GM19324 (cell line): Measurements from ENCODE around the gene ASTN2.

Source experiments
- ATAC-seq: cut with Tn5 transposase; IDR thresholded peaks from one replicate; pipeline ENCODE4 v1.9.1; 2021; ENCODE audit warnings: mild to moderate bottlenecking, moderate library complexity; ENCODE audit not compliant: unreplicated experiment, low FRiP score

Gene ASTN2

DNA sequence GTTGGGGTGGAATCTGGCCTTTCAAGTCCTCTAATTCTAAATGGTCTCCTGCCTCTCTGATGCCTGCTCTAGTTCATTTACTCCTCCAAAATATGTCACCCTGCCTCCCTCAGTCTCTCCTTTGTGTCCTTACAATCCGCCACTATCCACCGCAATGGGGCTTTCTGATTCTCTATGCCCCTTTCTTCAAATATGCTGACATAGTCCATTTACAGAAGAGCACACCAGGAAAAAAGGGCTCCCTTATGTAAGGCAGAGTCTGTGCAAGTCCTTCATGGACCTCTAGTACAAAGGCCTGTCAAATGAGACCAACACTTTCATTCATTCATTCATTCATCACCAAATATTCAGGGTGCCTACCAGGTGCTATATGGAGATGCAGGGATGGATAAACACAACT lies 2.0 kb upstream of the ASTN2 start:
- ATAC-seq = no peak

DNA sequence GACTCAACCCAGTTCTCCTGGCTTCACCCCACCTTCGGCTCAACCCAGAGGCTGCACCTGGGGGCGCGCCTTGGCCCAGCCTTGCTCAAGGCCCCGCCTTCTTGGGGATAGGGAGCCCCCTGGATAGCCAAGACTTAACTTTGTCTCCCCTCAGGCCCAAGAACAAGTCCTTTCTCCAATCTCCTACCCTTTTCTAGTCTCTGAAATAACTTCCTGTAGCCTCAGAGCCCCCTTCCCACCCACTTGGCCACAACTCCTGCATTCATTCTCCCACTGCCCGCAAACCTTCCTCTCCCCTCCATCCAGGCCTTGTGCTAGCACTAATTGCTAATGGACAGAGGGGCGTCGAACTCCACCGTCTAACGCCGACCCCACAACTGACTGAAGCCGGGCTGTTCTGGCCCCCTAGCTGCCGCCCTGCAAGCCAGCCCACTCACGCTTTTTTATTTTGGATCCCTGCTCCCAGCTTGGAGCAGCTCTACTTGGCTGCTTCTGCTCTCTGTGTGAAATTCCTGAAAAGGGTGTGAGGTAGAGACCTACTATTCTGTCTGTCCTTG lies 579 bp upstream of the ASTN2 start:
- no peak for ATAC-seq

DNA sequence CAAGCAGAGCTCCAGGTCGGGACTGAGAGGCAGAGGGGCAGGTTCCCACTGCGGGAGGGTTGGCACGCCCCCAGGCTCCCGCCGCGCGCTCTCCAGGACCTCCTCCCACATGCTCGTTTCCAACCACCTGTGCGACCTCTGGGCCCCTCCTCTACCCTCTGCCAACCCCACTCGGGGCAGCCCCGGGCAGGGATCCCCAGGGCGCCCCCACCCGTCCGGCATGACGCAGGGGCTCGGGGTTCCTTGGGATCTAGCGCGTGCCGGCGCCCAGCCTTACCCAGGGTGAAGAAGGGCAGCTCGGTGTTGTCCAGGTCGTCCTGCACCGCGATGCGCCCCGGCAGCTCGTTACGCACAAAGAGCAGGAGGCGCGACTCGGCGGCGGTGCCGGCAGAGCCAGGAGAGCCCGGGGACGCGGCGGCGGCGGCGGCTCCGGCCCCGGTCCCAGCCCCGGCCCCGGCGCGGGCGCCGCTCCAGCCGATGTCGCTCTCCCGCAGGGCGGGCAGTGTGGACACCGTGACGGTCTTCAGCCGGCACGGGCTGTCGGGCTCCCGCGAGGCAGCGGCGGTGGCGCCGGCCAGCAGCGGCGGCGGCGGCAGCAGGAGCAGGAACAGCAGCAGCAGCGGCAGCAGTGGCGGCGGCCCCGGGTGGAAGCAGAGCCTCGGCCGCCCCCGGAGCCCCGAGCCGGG lies 494 bp downstream of the ASTN2 start:
- no peak for ATAC-seq

DNA sequence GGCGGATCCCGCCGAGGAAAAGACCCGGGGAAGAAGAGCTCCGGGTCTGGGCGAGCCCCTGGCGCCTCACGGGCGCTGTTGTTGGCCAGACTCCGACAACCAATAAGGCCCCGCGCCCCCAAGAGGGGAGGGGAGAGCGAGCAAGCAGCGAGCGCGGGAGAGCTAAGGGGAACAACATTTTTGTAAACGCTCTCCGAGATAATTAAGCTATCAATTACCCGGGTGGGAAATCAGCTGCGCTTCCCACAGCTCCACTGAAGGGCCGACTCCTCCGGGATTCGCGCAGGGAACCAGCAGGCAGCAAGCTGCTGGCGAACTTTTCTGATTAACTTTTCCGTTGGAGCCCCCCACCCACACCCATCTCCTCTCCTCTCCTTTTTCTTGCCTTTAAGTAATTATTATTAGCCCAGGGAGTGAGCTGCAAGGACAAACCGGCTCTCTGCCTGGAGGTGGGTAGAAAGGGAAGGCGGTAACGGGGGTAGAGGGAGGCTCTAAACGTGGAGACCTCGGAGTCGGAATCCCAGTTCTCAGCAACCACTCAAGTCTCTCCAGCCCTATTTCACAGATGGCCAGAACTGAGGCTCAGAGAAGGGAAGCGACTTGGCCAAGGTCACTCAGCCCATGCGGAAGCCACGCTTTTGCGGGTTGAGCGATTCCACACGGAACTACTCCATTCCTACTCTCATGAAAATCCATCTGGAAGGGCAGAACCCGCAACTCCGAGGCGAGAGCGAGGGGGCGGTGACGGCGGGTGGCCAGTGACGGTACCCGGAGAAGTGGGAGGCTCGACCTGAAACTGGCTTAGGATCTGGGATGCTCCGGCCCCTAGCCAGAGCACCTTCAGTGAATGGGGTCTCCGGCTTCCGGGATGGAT lies 1.3 kb downstream of the ASTN2 start:
- no peak for ATAC-seq

DNA sequence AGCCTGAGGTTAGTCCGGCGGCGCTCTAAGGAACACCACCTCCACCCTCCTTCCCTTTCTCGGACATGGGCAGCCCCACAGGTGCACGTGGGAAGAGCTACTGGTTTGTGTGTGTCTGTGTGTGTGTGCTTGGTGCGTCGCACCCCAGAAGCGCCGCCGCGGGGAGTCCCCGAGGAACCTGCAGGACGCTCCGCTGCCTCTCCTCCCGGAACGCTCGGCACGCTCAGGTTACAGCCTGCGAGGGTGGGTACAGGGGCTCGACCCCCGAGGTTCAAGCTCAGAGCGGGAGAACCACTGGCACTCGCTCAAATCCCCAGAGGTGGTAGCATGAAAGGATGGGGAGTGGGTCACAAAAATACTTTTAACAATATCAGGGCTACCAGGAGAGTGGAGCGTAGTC lies 2.0 kb downstream of the ASTN2 start:
- ATAC-seq = no peak

DNA sequence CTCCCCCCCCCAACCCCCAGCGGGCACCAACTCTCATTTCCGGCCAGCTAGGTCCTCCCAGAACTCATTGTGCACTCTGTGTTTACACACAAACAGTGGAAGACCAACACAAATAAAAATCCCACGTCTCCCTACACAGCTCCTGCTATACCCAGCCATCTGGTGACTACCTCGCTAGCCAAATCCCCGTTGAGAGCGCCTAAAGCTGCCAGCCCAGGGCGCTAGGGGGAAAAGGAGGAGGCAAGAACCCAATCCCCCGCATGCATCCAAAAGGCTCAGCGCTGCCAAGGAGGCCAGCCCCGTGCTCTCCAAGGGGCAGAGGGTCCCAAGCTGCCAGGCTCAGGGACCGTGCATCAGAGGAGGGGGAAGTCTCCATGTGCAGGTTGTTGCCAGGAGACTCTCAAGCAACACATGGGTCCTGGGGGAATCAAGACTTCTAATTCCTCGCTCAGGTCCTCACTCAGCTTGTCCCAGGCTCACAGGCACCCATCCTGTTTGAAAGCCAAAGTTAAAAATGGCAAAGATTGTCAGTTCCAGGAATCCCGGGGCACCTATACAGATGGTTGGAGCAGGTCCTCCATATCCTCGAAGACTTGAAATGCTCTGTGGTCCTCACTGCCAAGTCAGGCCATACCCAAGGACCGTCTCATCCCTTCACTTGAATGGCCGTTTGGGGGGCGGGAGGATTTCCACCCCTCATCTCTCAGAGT lies 2.7 kb downstream of the ASTN2 start:
- no peak for ATAC-seq

DNA sequence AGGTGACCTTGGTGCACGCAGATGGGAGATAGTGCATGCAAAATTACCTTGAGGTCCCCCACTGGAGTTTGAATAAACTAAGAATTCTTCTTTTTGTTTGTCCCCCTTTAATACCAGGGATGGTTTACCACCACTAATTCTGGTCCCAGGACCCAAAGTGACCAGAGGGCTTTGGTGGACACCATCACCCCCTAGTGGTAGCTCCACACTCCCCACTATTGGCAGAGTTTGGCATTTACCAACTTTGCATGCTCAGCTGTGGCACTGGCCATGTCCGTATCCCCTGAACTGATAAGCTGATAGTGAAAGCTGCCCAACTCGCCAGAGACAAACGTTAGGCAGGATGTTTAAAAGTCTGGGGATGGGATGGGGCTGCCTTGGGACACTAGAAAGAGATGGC lies 3.3 kb downstream of the ASTN2 start:
- no peak for ATAC-seq

DNA sequence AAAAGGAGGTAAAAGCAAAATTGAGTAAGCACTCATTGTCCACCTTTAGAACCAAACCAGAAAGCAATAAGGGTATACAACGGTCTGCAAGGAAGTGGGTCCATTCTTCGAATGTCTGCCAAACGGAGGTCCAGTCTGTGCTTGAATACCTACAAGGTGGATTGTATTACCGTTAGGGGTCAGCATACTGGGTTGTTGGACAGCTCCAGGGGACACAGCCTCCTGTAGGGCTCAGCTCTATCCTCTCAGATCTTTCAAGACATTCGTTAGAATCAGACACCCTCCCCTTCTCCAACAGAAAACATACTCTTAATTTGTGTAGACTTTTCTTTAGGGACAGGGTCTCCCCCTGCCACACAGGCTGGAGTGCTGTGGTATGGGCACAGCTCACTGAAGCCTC lies 5.5 kb downstream of the ASTN2 start:
- ATAC-seq = no peak

DNA sequence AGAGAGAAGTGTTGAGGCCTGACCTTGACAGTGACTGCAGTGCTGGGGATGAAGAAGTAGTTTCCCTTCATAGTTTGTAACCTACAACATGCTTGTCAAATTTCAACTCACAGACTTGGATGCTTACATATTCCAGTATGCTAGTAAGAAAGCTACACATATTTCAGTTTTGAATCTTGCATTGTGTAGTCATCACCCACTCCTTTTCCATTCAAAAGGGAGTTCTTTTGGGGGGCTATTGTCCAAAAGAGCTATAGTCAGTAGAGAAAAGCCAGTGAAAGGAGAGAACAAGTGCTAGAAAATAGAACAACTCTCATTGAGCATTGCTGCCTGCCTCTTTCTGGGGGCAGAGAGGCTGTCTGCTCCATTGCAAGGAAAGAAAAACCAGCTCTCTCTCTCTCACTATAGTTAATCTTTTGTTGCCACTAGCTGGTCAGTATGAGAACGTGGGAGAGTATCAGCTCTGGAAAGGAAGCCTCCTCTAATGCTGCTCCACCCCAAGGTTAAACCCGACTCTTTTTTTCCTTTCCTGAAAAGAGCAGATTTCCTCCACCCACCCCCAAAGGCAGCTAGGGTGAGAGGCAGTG lies 7.3 kb downstream of the ASTN2 start:
- ATAC-seq = no peak

DNA sequence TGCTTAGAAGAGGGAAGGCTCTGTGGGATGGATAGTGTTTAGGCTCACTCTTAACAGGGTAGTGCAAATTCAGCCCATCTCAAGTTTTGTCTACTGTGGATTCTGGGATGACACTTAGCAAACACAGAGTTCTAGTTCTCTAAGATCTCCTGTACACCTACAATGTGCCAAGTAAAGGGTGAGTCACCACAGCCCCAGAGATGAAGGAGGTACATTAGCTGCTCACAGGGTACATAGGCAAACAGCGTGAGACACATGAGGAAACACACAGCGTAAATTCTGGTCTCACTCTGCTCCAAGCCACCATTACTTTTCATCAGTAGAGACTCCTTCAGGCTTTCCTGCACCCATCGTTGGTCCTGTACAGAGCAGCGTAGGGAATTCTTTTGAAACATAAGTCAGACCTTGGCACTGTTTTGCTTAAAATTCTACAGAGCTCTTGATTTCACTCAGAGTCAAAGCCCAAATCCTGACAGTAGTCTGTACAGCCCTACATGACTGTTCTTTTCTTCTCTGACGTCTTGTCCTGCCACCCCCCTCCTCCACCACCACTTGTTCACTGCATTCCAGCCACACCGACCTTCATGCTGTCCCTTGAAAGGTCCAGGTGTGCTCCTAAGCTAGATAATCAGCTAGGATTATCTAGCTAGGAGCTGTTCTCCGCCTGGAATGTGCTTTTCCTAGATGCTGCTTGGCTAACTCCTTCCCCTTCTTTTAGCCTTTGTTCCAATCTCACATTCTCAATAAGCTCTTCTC lies 8.7 kb downstream of the ASTN2 start:
- ATAC-seq = no peak

DNA sequence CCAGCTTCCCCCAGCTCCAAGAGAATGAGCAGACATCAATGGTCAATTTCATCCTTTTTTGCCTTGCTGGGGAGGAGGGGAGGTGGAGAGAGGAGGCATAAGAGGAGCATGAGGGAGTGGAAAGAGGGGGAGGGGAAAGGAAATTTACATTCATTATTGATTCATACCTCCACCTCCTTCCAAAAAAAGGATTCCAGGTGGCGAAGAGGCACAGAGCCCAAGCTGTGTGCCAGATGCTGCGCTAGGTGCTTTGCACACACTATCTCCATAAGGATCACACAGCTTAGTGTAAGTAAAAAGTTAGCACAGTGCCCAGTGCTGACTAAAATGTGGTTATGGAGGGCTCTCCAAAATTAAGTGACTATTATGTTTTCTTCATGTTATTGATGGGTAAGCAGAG lies 11.0 kb downstream of the ASTN2 start:
- no peak for ATAC-seq

DNA sequence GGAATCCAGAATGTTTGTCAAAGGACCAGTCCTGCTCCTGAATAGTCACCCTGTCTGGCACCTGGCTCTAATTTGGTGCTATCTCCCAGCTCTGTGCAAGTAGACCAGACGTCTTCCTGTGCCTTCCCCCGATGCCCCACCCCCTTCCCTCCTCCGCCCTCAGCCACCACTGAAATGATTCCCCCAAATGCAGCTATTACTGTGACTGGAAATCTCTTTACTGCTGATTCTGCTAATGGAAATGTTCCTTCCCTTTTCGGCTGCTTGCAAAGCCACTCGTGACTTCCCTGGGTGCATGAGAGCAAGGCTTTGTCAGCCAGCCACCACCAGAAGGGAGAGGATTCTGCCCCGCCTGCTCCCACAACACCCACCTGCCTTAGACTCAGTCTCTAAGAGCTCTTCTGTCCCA lies 11.4 kb downstream of the ASTN2 start:
- no peak for ATAC-seq

DNA sequence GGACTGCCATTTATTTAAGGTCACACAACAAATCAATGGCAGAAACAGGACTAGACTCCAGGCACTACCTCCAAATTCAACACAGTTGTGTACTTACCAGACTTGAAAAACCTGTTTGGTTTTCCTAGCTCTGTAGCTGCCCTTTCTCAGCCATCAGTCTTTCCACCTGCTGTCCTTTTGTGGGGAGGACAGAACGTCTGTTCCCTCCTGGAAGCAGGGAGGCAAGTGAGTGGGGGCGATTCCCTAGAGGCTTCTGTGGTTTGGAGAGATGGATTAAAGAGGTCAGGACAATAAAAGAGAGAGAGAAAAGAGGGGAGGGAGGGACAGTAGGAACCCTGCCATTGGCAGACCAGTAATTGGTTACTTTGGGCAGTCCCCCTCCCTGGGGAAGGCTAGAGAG lies 14.7 kb downstream of the ASTN2 start:
- ATAC-seq = no peak

DNA sequence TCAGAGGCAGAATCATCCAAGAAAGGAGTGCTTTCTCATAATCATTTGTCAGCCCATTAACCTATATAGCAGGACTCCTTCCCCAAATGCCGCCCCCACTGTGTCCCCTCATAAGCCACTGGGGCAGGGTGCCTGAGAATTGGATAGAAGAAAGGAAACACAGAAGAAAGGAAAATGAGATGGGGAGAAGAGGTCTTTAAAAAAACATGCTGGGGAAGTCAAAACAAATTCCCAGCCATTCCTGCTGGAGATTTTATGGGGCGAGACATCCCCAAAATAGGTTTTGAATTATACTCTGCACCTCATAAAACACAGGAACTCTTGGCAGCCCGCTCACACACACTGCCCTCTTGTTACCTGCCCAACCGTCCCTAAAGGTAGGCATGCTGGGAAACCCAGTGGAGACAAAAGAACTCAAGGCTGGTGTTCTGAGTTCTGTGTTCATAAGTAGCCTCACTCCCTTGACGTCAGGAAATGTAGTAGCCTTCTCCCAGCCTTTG lies 19.7 kb downstream of the ASTN2 start:
- no peak for ATAC-seq

DNA sequence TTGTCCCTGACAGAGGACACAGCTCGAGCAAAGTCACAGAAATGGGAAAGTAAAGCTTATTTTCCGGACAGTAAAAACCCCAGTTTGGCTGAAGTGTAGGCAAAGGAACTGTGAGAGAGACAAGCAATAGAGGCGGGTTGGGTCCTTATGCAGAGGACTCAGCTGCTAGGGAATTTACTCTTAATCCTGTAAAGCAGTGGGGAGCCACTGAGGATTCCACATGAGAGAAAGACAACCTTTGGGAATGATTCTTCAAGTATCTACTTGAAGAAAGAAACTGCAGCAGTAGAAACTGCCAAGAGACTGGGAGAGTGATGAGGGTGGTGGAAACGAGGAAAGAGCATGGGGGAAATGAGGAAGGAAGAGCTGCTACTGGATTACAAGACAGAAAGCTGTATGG lies 20.2 kb downstream of the ASTN2 start:
- no peak for ATAC-seq

DNA sequence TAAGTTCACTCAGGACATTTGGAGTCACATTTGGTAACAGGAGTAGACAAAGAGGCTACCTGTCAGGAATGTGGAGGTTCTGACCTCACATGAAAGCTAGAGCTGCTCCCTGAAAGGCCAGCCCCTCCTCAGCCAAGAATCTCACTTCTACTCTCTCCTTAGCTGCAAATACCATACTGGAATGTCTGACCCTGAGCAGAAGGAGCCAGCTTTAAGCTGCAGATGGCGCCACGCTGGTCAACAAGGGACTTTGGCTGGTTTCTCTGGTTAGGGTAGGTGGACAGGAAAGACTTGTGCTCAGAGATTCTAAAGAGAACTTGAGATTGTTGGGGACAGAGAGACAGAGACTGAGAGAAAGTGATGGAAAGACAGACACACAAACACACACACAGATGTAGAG lies 21.9 kb downstream of the ASTN2 start:
- no peak for ATAC-seq

DNA sequence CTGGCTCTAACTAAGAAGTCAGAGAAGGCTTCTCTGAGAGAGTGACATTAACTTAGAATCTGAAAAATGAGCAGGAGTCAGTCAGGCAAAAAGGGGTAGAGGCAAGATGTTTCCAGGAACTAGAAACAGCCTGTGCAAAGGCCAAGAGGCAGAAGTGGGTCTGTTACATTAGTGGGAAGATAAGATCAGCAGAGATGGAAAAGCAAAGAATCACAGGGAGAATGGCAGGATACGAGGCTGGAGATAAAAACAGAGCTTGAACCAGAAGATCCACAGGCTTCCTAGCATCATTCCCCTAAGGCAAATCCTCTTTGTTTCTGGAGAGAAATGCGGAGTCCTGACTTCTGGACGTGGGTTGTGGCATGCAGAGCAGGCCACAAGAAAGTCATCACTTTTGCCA lies 27.4 kb downstream of the ASTN2 start:
- no peak for ATAC-seq

DNA sequence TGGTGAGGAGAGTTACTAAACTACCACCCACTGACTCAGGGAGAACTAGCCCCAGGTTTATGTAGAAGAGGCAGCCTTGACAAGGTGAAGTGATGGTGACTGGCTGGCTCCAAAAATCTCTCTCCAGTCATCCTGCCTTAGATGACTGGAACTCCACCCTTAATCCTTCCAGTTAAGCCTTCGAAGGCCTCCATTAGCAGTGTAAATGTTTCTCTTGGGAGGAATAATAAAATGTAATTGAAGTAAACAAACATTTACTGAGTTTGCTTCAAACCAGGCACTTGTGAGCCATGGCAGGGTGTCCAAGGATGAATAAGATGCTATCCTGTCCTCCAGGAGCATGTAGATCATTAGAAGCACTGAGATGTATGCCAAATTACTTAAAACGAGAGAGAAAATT lies 35.5 kb downstream of the ASTN2 start:
- ATAC-seq = no peak

DNA sequence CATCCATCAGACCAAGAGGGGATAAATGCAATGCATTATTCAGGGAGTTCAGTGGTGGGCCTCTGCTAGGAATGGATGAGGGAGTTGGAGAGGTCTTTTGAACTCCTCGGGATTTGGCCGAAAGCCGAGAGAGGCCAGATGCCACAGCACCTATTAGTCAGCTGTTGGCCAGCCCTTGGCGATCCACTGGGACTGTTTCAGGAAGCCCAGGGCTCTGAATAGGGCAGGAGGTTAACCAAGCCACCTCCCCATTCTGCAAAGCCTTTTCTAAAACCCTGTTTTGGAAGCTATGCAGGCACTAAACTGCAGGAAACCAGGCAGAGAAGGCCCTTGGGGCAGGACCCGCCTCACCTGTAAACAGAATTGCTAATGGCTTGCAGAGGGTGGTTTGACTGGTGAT lies 37.8 kb downstream of the ASTN2 start:
- no peak for ATAC-seq

DNA sequence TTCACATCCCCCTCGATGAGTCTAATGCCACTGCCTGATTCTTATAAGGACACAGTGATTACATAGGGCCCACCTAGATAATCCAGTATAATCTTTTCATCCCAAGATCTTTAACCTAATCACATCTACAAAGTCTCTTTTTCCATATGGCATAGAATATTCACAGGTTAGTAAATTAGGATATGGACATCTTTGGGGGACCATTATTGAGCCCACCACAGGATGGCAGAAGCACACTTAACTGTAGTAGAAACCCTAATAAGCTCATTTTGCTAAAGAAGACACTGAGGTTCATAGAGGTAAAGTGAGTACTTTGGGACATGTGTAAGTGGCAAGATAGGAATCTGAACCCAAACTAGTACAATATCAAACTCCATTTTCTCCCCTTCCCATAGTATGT lies 38.9 kb downstream of the ASTN2 start:
- no peak for ATAC-seq
